H1 (cell line): ENCODE results near the gene SHC3. TPM values are rescaled to one million over a fixed set of nuclear protein-coding genes. Genes with fewer than 3 reads are reported as not detected.

Experiments
- EGR1 ChIP-seq: IDR thresholded peaks from 2 replicates; pipeline ENCODE4 v1.6.1; 2011; ENCODE audit warnings: low read depth, low read length, borderline replicate concordance
- SIN3A ChIP-seq, 2 experiments: IDR thresholded peaks in 1 of 2; conservative IDR thresholded peaks in 1 of 2; 2 replicates each; pipeline ENCODE4 v1.6.1; 2011 to 2012; ENCODE audit warnings: low read length in 2 of 2, improper control_type of control experiment in 1 of 2, low read depth in 1 of 2, mild to moderate bottlenecking in 1 of 2
- polyA plus RNA-seq, 7 experiments: library from polyadenylated mRNA; depleted of rRNA in 3 of 7; stranded (reverse) in 5 of 7; unstranded in 2 of 7; fragments of >200 nt in 5 of 7; fragments of 200-250 nt in 2 of 7; gene quantifications; 1 replicate in 5 of 7; 2 replicates in 1 of 7; 4 replicates in 1 of 7; pipeline versions ENCODE4 v1.2.1 to v1.2.3, GENCODE V29; 2011 to 2013; ENCODE audit warnings: missing spikeins in 2 of 7, mixed read lengths in 2 of 7
- total RNA-seq: library from RNA; stranded (reverse); fragmentation: NEBNext Ultra II Directional; extraction: Animal tissue kit (Norgen Biotek cat#: 25700); gene quantifications from 2 replicates; pipeline ENCODE4 v1.2.1, GENCODE V29; 2021

The SHC3 gene
- total and polyA plus RNA-seq, 2 of the 8 experiments (the other 6 are each of a cell fraction or from before 2014, with no cell fraction given): 1.4 to 7.1 TPM

DNA sequence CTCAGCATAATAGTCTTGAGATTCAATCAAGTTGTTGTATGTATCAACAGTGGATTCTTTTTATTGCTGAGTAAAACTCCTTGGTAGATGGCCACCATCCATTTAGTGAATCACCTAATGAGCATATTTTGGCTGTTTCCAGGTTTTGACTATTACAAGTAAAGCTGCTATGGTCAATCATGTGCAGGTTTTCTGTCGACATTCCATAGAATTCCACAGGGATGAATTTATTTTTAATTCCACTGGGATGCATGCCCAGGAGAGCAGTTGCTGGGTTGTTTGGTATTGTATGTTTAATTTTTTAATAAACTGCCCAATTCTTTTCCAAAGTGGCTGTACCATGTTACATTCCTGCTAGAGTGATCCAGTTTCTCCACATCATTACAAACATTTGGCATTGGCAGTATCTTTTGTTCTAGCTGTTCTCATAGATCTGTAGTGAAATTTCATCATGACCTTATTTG lies 197.8 kb downstream of the SHC3 start (continued):
- TF ChIP-seq SIN3A (conservative IDR thresholded peaks at IDR 0.05 in 1 of 2, IDR thresholded peaks at IDR 0.05 in 1 of 2; ENCODE audit: low read depth in 1 of 2, low read length in 2 of 2) (no peak), EGR1 (no peak)
